GM21528 (cell line): ENCODE data around the gene GSTM3.

Source experiments
- ATAC-seq: cut with Tn5 transposase; IDR thresholded peaks from one replicate; pipeline ENCODE4 v1.9.1; 2021; ENCODE audit warnings: mild to moderate bottlenecking, moderate library complexity; ENCODE audit not compliant: unreplicated experiment, low FRiP score

The GSTM3 gene

GRCh38 chr1:109740615-109741373, at the start of gene GSTM3:
Gene GSTM3, minus strand, starts transcription at chr1:109741038. Its CDS starts 751 bp downstream, at chr1:109740287.
- ATAC-seq = no peak

- no peak for ATAC-seq
Measured at GRCh38 chr1:109790329-109790728, 49.5 kb upstream of the GSTM3 start.

- no peak for ATAC-seq
Measured at GRCh38 chr1:109789551-109790180, 48.8 kb upstream of the GSTM3 start.

GRCh38 chr1:109788695-109789521, 48.1 kb upstream of the GSTM3 start:
- ATAC-seq = no peak

GRCh38 chr1:109787845-109788601, 47.2 kb upstream of the GSTM3 start:
- no peak for ATAC-seq

- ATAC-seq = no peak
Measured at GRCh38 chr1:109787211-109787844, 46.5 kb upstream of the GSTM3 start.

GRCh38 chr1:109786531-109787021, 45.7 kb upstream of the GSTM3 start:
- ATAC-seq = no peak

- ATAC-seq = no peak
Measured at GRCh38 chr1:109786112-109786480, 45.3 kb upstream of the GSTM3 start.

- ATAC-seq = no peak
Measured at GRCh38 chr1:109785446-109786111, 44.7 kb upstream of the GSTM3 start.

GRCh38 chr1:109784551-109785252, 43.9 kb upstream of the GSTM3 start:
- ATAC-seq = no peak

- ATAC-seq = no peak
Measured at GRCh38 chr1:109783436-109783835, 42.6 kb upstream of the GSTM3 start.

GRCh38 chr1:109782927-109783326, 42.1 kb upstream of the GSTM3 start:
- ATAC-seq = no peak

GRCh38 chr1:109782514-109782913, 41.7 kb upstream of the GSTM3 start:
- no peak for ATAC-seq

- ATAC-seq = no peak
Measured at GRCh38 chr1:109781806-109782205, 41.0 kb upstream of the GSTM3 start.

- ATAC-seq = no peak
Measured at GRCh38 chr1:109780982-109781381, 40.1 kb upstream of the GSTM3 start.

- ATAC-seq = no peak
Measured at GRCh38 chr1:109777980-109778625, 37.3 kb upstream of the GSTM3 start.

- ATAC-seq = no peak
Measured at GRCh38 chr1:109777436-109777835, 36.6 kb upstream of the GSTM3 start.

GRCh38 chr1:109776911-109777310, 36.1 kb upstream of the GSTM3 start:
- no peak for ATAC-seq
